IPS-NIHi11 (cell line): Measurements from ENCODE around the gene SAP30BP.
"Not testable (repeated sequence)": the region's sequence is repeated elsewhere in the genome, so short reads cannot be mapped to it uniquely, and the experiment has no call there.

Experiments
- DNase-seq: peaks from one replicate; pipeline ENCODE4 v3.0.0; 2012; ENCODE audit warnings: mixed read lengths, low spot score

Gene SAP30BP

DNA sequence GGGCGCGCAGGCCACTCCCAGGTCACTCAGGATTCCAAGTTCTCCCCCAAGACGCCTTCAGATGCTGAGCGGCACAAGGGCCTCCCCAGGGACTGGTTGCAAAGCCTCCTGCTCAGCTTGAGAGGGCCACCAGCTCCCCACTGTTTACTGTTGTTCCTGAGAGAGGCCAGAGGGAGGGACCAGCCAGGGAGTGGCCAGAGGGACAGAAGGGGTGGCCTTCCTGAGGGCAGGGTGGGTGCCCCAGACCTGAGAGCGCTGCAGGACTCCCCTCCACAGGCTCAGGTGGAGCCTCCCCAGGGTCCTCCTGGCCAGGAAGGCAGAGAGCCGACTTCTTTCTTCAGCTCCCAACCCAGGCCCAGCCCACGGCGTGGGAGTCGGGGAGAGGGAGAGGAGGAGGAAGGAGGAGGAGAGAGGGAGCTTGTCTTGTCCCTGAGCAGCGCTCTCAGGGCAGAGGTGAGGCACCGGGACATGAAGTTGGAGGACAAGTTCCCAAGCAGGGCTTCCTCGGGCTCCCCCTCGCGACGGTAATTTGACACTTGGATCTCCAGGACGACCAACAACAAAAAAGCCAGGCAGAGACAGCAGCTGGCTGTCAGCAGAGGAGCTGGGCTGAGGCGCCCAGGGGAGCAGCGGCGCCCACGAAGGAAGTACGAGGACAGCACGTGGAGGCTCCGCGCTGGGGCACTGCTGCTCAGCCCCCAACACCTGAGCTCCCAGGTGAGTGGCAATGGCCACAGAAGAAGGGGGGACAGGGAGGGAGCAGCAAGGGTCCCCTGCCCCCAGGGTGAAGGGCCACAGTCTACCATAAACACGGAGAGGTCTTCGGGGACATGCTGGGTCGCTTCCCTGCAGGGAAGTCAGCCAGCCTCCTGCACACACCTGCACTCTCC is 33.4 kb upstream of the SAP30BP start:
- peak; percentile 98 for DNase-seq

DNA sequence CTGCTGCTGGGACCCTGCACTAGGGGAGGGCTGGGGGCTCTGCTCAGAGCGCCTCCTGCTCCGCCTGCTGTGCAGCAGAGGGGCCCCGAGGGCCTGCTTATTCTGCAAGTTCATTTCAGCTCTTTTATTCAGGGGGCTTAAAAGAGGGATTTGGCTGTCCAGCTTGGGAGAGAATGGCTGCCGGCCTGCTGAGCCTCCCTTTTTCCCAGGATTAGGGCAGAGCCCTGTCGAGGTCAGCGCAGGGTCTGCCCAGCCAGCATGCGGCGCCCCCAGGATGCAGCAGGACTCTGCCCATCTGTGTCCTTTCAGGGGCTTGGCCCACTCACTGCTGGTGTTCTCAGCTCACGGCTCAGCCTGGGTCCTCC is 32.8 kb upstream of the SAP30BP start:
- DNase-seq: no peak

DNA sequence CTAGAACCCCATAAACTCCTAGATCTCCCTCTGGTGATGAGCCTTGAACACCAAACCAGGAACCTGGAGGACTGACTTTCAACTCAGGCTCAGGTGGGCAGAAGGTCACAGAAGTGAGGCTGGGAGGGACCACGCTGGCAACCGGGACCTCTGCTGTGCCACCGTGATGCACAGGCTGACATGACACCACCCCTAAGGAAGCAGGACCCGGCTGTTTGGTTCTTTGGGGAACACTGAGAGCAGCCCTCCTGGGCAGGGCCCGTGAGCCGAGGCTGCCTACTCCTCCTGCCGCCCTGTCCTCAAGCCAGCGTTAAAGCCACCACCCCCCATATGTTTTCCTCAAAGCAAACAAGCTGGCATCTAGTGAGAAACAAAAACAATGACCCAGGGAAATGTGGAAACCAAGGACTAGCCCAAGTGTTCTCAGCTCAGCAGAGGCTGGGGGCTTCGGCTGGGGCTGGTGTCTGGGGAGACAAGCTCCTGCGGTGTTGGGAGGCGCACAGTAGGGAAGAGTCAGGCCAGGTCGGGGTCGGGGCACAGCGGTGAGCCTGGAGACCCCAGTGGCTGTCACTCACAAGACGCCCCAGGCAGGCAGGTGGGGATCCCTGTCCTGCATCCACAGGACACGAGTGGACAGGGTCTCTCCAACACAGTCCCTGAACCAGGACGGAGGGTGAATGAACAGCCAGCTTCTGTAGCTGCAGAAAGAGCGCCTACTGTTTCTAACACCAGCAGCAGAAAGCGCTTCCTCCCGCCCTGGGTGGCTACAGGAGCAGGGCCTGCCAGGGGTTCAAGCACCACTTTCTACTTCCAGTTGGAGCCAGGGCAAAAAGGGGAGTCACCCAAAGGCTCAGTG is 32.2 kb upstream of the SAP30BP start:
- DNase-seq: no peak

DNA sequence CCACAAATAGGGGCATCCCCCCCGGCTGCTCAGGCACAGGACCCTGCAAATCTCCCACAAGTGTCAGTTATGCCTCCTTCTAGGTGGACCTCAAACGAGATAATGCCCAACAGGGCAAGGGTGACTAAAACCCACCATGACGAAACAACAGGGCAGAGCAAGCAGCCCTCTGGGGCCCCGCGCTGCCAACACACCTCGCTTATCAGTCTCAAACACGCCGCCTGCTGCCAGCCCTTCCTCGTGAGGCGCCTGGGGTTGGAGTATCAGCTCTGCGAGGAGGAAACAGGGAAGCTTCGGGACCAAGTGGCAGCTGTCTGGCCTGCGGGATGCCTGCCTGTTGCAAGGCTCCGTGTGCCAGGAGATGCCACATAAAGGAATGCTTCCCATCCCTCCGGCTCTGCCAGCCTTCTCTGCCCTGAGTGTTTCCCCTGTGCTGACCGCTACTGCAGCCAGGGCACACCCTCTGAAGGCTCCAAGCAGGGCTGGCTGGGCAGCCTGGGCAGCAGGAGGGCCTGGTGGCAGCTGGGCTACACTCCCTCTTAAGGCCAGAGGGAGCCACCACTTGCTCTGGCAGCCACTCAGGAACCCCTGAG is 31.4 kb upstream of the SAP30BP start:
- DNase-seq: no peak

DNA sequence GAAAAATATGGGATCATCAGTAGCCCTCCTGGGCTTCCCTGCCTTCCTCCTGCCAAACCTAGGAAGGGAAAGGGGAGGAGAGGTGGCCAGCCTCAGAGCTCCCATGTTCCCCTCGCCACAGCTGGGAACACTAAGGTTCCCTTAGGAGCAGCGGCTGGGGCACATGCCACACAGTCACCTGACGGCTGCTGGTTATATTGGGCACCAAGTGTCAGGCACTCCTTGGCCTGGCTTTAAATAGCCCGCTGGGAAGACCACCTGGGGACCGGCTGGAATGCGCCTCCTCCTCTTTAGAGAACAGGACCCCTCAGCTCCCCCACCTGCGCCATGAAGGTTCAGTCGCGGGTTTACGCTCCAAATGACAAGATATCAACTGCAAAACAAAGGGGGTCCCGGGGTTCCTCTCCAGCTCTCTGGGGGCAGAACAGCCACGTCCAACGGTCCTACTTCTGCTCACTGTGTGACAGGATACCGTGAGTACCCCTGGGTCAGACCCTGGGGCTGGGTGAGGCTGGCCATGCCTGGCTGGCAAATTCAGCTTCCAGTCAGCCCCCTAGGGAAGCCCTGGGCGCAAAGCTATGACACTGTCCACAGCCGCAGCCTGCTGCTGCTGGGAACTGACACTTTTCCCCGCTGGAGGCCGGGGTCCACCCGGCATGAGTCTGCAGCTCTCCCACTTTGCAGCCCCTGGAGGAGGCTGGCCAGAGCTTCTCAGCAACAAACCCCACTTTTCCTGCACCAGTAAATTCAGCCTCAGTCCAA is 30.6 kb upstream of the SAP30BP start:
- no peak for DNase-seq

DNA sequence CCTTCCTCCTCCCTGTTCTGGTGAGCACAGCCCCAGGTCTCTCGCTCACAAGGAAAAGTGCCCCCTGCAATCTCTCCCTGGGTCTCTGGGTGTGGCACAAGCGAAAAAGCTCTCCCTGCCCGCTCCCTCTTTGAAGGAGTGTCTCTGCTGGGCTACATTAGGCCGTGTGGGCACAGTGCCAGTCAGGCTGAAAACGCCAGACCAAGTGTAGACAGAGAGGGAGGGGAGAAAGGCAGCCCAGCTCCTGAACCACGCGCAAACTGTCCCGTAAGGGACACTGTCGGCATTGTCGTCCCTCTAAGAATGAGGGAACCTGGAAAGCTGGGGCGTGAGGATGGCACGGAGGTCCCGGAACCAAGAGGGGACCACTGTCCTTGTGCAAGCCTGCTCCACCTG is 30.0 kb upstream of the SAP30BP start:
- no peak for DNase-seq

DNA sequence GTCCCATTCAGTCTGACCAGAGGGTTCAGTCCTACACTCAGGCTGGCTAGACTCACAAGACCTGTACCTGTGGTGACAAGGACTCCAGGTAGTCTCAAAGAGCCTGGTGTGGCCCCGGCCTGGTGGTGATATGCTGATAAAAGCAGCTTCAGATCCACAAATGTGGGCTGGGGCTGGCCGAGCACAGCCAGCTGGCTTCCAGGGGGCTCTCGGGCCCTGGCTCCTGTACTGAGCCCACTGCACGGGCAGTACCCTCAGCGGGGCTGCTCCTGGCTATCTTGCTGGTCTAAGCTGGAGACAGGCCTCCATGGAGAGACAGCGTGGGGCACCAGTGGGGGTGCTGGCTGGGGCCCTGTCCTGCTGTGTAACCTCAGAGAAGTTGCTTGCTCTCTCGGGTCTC is 29.6 kb upstream of the SAP30BP start:
- DNase-seq: no peak

DNA sequence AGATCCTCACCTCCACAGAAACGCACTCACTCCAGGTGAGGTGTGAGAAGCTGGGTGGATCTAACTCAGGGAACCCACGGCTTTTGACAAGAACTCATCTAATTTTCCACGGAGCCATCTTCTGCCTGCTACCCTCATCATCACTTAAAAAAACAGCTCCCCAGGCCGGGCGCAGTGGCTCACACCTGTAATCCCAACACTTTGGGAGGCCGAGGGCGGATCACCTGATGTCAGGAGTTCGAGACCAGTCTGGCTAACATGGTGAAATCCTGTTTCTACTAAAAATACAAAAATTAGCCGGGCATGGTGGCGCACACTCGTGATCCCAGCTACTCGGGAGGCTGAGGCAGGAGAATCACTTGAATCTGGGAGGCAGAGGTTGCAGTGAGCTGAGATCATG is 29.1 kb upstream of the SAP30BP start:
- not testable (repeated sequence) for DNase-seq

DNA sequence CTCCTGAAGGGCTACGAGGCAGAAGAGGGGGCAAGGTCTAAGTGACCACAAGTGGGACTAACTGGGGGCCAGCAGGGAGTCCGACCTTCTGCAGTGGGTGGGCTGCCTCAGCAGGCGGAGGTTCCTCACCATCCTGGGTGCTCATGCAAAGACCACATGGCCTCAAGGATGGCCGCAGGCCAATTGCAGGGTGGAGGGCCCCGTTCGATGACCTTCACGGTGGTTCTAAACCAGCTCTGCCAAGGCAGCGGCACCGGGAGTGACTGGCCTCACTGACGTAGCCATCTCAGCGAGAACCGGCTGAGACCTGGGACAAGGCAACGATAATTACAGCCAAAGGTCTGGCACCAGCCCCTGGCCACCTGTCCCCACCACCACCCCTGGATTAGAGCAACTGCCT is 28.2 kb upstream of the SAP30BP start:
- DNase-seq: no peak

DNA sequence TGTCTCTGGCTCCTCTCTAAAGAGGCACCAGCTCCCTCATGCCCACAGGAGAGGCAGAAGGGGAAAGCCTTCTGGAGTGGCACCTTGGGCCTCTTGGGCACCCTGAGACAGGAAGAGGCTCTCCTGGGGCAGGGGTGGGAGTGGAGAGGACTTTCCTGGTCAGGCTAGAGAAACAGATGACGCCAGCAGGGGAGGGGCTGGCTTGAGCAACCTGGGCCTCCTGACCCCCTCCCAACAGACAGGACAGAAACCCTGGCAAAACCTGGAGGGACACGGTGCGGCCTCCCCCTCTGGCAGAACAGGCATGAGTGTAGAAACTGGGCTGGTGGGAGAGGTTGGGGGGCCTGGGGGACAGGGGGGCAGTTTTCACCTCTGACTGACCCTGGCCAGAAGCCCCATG is 27.8 kb upstream of the SAP30BP start:
- no peak for DNase-seq

DNA sequence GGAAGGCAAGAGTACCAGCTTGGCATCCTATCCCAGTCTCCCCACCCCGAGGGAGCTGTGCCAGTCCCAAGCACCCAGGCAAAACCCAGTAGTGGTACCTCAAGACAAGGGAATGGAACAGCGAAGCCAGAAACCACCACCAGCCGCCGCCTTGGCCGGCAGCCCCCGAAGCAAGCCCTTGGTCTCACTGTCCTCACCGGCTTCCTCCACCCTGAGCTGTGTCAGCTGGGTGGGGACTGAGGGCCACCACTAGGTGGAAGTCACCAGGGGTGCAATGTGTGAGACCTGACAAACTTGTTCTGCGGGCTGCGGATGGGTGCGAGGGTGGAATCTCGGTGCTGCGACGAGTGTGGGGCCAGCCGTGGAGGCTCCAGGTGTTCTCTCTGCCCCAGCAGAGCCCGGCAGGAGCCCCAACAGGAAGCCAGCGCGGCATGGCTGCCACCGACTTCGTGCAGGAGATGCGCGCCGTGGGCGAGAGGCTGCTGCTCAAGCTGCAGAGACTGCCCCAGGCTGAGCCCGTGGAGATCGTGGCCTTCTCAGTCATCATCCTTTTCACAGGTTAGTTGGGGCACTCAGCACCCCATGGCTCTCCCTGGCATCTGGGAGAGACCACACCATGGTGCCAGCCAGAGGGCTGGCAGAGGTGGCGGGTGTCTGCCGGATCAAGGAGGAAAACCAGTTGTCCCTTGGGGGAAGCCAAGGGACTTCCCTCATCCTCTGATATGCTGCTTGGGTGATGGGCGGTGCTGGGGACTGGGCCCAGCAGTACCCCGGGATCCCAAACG is 27.2 kb upstream of the SAP30BP start:
- no peak for DNase-seq

DNA sequence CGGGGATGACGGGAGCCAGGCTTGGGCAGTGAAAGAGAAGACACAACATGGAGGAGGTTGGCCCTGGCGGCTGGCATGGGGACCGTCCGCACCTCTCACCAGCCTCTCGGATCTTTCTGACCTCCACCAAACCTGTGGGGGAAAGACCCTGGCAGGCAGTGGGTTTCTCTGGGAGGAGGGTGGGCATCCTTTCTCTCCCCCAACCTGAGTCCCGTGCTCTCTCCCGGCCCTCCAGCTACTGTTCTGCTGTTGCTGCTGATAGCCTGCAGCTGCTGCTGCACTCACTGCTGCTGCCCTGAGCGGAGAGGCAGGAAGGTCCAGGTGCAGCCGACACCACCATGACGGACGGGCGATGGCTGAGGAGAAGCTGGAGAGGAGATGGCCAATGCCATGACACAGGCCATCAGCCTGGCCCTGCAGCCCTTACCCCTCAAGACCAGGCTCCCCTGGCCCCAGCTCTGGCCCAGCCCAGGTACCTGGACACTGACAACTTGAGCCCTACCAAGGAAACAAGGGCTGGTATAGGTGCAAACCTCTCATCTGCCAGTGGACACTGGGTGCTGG is 26.5 kb upstream of the SAP30BP start:
- no peak for DNase-seq

DNA sequence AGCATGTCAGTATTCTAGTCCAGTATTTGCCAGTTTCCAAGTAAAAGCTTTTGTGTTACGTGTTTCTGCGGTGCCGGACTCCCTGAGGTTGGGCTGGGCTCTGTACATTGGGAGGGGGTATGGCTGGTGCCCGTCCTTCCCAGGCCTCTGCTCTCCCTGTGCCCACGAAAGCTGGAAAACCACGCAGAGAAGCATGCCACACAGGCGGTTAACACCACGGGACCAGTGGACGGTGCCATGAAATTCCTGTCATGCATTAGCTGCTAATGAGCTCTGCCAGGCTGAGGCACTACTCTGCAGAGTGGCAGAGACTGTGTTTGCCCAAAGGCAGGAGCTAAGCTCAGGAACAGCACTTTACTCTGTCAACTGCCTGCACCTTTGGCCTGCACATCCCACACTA is 25.8 kb upstream of the SAP30BP start:
- no peak for DNase-seq

DNA sequence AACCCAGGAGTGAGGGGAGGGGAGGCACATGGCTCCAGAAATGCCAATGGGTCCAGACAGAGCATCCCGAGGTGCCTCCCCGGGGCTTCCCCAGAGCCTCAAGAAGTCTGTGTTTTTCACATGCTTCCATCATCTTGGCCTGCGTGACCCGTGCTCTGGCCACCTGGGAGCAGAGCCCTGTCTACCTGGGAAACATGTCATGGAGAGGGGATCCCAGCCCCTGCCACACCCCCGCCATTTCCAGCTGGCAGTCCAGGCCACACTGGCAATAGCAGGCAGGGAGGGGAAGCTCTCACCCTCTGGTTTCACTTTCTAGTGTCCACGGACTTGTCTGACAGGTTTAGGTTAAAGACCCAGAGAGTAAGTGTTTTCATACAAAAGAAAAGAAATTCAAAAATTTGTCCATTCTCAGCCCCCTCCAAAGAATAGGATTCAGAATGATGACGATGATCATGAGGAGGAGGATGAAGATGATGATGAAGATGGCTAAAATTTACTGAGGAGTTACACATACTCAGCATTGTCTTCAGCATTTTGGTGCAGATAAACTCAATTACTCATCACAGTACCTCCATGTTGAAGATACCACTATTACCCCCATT is 24.9 kb upstream of the SAP30BP start:
- DNase-seq: no peak

DNA sequence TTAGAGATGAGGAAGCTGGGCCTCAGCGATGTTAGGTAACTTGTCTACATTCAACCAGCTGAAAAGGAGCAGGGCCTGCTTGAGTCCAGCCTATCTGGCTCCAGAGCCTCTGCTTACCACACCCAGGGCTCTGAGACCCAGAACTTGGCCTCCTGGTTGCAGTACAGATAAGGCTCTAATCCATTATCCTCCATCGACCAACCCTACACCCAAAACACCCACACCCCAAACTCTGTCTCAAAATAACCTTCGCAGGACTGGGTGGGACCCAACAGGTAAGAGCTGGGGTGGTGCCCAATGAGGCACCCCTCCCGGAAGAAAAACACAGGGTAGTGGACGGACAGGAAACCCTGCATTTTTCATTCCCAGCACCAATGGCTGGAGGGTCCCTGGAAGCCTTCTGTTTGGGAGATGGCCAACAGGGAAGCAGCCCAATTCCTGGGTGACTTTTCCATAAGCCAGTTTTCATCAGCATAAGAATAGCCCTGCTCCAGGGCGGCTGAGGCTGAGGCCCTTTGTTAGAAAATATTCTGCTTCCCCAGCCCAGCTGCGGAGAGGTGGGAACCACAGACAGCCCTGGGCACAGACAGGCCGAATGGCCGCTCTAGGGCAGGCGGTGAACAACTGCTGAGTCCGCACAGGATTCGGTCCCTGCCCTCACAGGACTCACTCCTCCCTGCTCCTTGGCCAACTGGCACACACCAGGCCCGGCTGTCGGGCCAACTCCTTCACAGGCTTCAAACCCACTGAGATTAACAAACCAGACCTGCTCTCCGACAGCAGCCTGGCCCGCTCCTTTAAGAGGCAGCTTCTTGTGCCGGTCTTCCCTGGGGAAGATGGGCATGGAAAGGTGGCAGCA is 24.1 kb upstream of the SAP30BP start:
- DNase-seq: peak; percentile 60

DNA sequence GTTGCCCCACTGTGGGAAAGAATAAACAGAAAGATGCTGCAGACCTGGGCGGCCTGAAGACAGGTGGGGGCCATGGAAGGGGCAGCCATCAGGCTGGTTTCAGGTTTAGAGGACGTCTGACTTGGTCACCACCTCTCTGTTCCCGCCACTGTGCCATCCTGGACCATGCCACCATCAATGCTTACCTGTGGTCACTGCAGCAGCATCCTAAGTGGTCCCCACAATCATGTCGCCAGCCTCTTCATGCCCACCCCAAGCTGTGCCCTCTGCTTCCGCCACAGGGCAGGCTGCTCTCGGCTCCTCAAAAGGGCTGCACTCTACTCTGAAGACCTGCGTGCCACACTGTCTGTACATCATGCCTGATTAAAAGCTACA is 23.5 kb upstream of the SAP30BP start:
- DNase-seq: no peak

DNA sequence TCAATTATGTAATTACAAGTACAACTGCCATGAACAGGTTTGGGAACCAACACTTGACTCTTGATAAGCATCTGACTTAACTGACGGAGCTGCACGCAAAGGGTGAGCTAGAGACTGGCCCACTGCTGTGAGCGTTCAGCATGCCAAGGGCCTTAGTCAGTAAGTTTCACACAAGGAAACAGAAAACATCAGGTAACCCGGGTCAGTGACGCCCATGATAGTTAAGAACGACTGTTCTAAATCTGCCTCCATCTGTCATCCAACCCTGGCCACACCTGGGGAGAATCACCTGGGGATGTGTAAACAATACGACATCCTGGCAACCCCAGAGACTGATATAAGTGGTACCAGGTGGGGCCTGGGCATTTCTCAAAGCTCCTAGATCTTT is 21.6 kb upstream of the SAP30BP start:
- DNase-seq: no peak

DNA sequence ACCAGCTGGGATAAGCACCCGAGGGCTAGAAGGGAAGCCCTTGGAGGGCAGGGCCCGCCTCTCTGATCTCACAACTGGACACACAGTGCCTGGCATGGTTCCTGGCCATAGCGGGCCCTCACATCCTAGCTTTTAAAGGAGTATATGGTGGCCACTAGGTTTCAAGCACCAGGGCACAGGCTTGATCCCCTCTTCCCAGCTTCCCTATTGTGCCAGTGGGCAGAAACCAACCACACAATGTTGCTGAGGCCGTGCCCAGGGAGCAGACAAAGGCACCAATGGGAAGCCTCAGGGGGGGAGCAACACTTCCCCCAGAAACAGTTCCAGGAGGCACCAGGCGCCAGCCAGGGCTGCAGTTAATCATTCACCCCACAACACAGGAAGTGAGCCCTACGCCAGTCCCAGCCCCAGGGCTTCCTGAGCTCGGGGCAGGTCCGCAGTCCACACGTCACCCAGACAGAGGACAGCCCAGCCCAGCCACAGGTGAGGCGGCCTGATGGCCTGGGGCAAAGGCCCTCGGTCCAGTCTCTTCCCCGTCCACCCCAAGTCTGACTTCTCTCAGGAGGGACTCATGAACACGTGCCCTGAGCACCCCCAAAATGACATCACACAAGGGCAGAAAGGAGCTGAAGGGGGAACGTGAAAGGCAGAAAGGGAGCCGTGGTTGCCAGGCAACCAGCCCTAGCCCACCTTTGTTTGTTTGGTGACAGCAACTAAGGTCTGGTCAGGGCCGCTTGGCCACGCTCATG is 21.1 kb upstream of the SAP30BP start:
- no peak for DNase-seq

DNA sequence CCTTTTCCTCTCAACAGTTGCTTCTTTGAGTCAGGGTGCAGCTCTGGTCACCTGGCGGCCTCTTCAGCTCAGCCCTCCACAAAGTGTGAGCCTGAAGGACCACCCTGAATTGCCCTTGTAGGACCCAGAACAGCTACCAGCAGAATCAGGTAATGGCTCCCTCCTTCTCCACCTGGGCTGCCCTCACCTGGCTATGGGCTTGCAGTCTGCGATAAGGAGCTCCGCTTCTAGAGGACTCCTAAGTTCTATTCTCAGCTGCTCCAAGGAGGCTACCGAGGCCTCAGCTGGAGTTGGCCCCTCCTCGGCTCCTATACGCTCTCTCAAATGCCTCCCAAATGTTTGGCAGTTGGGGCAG is 20.5 kb upstream of the SAP30BP start:
- no peak for DNase-seq
